ENCODE results near the gene CELF4. TPM values are rescaled to one million over a fixed set of nuclear protein-coding genes. Genes with fewer than 3 reads are reported as not detected.
A peak's percentile ranks its signal among the peaks of the same experiment; 100 is the strongest.
"Not testable (repeated sequence)": the region's sequence is repeated elsewhere in the genome, so short reads cannot be mapped to it uniquely, and the experiment has no call there.

The CELF4 gene
- total RNA-seq, 6 donors from 2014 or later: 0.15 to 1.4 (median 0.81) TPM; not detected in 1

GRCh38 chr18:37364237-37364636 is 201.4 kb downstream of the CELF4 start:
- peak in 1 of 2 donors; percentile 89 for DNase-seq
- 48 to 57% methylated on average over 2 of the region's 2 CpGs for WGBS, 2 donors
- ATAC-seq (ENCODE audit: low FRiP score in 2 of 2): no peak
- H3K4me3 ChIP-seq: no peak overlapping the region
- no peaks in the 10 kb centered on the region for H3K36me3 ChIP-seq
- peaks cover 5 to 29% (median 22%) of the 10 kb centered on the region in 4 donors for H3K4me1 ChIP-seq
- no peaks in the 10 kb centered on the region for H3K9me3 ChIP-seq
- peak overlapping the region; percentile 8 to 57 (median 27) for H3K27ac ChIP-seq
- H3K27me3 ChIP-seq: no peaks in the 10 kb centered on the region
- TF ChIP-seq CTCF (IDR thresholded peaks at IDR 0.05) (no peak), POLR2A (IDR thresholded peaks at IDR 0.05) (no peak), POLR2AphosphoS5 (IDR thresholded peaks at IDR 0.05) (peak in 1 of 2 donors; percentile 17), EP300 (IDR thresholded peaks at IDR 0.05) (no peak)

GRCh38 chr18:37362158-37362890 is 203.3 kb downstream of the CELF4 start:
- H3K4me3 ChIP-seq: no peak overlapping the region
- H3K27me3 ChIP-seq: no peaks in the 10 kb centered on the region
- ATAC-seq (ENCODE audit: low FRiP score in 2 of 2) (no peak), DNase-seq (no peak)
- H3K9me3 ChIP-seq: no peaks in the 10 kb centered on the region
- H3K4me1 ChIP-seq: peaks cover 5 to 29% (median 22%) of the 10 kb centered on the region in 4 donors
- WGBS, 2 donors: 69 to 71% methylated on average over 7 to 16 of the region's 21 CpGs
- no peak for TF ChIP-seq EP300 (IDR thresholded peaks at IDR 0.05)
- TF ChIP-seq CTCF (IDR thresholded peaks at IDR 0.05): no peak
- TF ChIP-seq POLR2A (IDR thresholded peaks at IDR 0.05): no peak
- TF ChIP-seq POLR2AphosphoS5 (IDR thresholded peaks at IDR 0.05): no peak
- no peak overlapping the region for H3K27ac ChIP-seq
- H3K36me3 ChIP-seq: no peaks in the 10 kb centered on the region

- Histone ChIP-seq H3K4me3 (no peak overlapping the region), H3K27ac (no peak overlapping the region), H3K9me3 (no peaks in the 10 kb centered on the region), H3K36me3 (no peaks in the 10 kb centered on the region), H3K27me3 (no peaks in the 10 kb centered on the region), H3K4me1 (peaks cover 5 to 29% (median 22%) of the 10 kb centered on the region in 4 donors)
- 36 to 38% methylated on average over 14 to 18 of the region's 19 CpGs for WGBS, 2 donors
- DNase-seq: peak in 1 of 2 donors; percentile 54
- no peak for ATAC-seq (ENCODE audit: low FRiP score in 2 of 2)
- no peak for TF ChIP-seq CTCF (IDR thresholded peaks at IDR 0.05)
- TF ChIP-seq POLR2A (IDR thresholded peaks at IDR 0.05): no peak
- no peak for TF ChIP-seq EP300 (IDR thresholded peaks at IDR 0.05)
- no peak for TF ChIP-seq POLR2AphosphoS5 (IDR thresholded peaks at IDR 0.05)
Observed at GRCh38 chr18:37361335-37362157, 204.1 kb downstream of the CELF4 start.

- H3K36me3 ChIP-seq; H3K4me3 ChIP-seq; ATAC-seq (ENCODE audit: low FRiP score in 2 of 2); DNase-seq; H3K27me3 ChIP-seq; H3K9me3 ChIP-seq; H3K27ac ChIP-seq: not testable (repeated sequence)
- 66 to 70% methylated on average over 8 of the region's 9 CpGs for WGBS, 2 donors
- H3K4me1 ChIP-seq: peaks cover 0 to 21% (median 10%) of the 10 kb centered on the region in 4 donors
Observed at GRCh38 chr18:37358061-37358460, 207.5 kb downstream of the CELF4 start.

- TF ChIP-seq EP300 (IDR thresholded peaks at IDR 0.05): no peak
- TF ChIP-seq CTCF (IDR thresholded peaks at IDR 0.05): no peak
- TF ChIP-seq POLR2A (IDR thresholded peaks at IDR 0.05): no peak
- DNase-seq (no peak), ATAC-seq (ENCODE audit: low FRiP score in 2 of 2) (no peak)
- H3K36me3 ChIP-seq: no peaks in the 10 kb centered on the region
- H3K9me3 ChIP-seq: no peaks in the 10 kb centered on the region
- WGBS, 2 donors: 72 to 86% methylated on average over 1 to 3 of the region's 3 CpGs
- H3K27me3 ChIP-seq: no peaks in the 10 kb centered on the region
- H3K4me3 ChIP-seq: no peak overlapping the region
- H3K4me1 ChIP-seq: peaks cover 0 to 9% (median 3%) of the 10 kb centered on the region in 4 donors
- no peak overlapping the region for H3K27ac ChIP-seq
Observed at GRCh38 chr18:37355772-37356171, 209.8 kb downstream of the CELF4 start.

Measured in upper lobe of left lung (tissue), 6 donors.